Measurements from ENCODE around the gene HRNR. TPM values are rescaled to one million over a fixed set of nuclear protein-coding genes. Genes with fewer than 3 reads are reported as not detected.
A peak's percentile ranks its signal among the peaks of the same experiment; 100 is the strongest.
"Not testable (repeated sequence)": the region's sequence is repeated elsewhere in the genome, so short reads cannot be mapped to it uniquely, and the experiment has no call there.

Gene HRNR
- total RNA-seq: not detected
- long read RNA-seq: 0 reads

- intact Hi-C loops (cut with DNase I): no loop called here
- no peak for DNase-seq (ENCODE audit: low spot score)
Observed at GRCh38 chr1:152224093-152224492, at the start of gene HRNR. Gene HRNR (minus strand): TSS chr1:152224193. CDS start chr1:152223253, 940 bp downstream.

DNA sequence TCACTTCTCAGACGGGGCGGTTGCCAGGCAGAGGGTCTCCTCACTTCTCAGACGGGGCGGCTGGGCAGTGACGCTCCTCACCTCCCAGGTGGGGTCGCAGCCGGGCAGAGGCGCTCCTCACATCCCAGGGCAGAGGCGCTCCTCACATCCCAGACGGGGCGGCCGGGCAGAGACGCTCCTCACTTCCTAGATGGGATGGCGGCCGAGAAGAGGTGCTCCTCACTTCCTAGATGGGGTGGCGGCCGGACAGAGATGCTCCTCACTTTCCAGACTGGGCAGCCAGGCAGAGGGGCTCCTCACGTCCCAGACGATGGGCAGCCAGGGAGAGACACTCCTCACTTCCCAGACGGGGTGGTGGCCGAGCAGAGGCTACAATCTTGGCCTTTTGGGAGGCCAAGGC lies 32.4 kb upstream of the HRNR start:
- DNase-seq (ENCODE audit: low spot score); intact Hi-C loops (cut with DNase I): not testable (repeated sequence)

DNA sequence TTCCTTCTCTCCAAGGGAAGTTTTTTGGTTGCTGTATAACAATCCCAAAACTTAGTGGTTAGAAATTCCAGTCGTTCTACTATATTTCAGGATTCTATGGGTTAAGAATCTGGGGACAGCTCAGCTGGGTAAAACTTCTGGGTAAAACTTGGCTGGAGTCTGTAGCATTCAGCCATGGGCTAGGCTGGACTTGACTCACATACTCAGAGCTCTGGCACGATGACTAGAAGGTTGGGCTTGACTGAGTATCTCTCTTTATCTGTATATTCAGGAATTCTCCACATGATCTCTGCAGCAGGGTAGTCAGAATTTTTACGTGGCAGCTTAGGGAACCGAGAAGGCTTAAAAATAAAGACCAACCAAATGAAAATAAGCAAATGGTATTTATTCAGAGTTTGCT lies 28.2 kb upstream of the HRNR start:
- intact Hi-C loops (cut with DNase I): no loop called here
- DNase-seq (ENCODE audit: low spot score): no peak

DNA sequence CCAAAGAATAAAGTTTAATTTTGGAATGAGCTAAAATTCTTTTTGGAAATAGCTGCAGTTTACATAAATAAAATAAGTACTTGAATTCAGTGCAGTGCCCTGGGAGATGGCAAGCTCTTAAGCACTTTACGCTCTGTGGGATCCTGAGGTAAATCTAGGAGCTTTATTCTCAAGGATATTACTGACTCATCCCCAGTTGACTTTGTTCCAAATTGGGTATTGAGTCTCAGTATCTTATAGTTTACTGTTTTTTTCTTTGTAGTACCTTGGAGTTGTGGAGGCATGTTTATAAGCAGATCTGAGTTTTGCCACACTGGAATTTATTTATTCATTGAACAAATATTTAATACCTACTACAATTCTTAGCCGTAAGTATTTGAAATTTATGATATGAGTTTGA lies 27.4 kb upstream of the HRNR start:
- intact Hi-C loops (cut with DNase I): no loop called here
- DNase-seq (ENCODE audit: low spot score): no peak

DNA sequence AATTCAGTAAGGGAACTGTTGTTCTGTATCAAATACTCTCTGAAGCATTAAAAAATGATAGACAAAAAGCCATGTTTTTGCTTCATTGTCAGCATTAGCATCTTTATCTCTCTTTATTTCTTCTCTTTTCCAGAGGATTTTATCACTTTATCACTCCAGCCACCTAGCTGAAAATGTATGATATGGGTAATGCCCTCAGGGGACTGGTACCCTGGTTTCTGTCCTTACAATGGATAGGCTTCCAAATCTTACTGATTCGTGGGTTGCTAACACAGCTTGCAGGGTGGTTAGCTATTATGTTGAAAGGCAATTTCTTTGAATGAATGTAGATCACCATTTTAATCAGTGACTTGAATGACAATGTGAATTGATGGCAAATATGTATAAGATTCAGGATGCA lies 23.3 kb upstream of the HRNR start:
- intact Hi-C loops (cut with DNase I): no loop called here
- no peak for DNase-seq (ENCODE audit: low spot score)

- DNase-seq (ENCODE audit: low spot score): no peak
- intact Hi-C loops (cut with DNase I): no loop called here
Observed at GRCh38 chr1:152244576-152245273, 20.7 kb upstream of the HRNR start.

GRCh38 chr1:152237093-152237492 lies 13.1 kb upstream of the HRNR start:
- no peak for DNase-seq (ENCODE audit: low spot score)
- intact Hi-C loops (cut with DNase I): no loop called here

DNA sequence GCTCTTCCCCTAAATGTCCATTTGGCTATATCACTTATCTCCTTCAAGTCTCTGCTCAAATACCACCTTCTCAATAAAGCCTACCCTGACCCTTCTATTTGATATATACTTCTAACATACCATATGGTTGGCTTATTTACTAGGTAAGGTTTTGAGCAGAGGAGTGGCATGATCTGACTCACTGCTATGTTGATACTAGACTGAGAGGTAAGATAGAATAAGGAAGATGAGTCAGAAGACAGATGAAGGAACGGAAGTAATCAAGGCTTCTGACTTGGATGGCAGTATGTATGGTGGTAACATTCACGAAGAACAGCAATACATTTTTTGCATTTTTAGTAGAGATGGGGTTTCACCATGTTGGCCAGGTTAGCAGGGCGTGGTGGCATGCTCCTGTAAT lies 4.8 kb upstream of the HRNR start:
- no peak for DNase-seq (ENCODE audit: low spot score)
- intact Hi-C loops (cut with DNase I): no loop called here

GRCh38 chr1:152227310-152227928 lies 3.4 kb upstream of the HRNR start:
- intact Hi-C loops (cut with DNase I): no loop called here

DNA sequence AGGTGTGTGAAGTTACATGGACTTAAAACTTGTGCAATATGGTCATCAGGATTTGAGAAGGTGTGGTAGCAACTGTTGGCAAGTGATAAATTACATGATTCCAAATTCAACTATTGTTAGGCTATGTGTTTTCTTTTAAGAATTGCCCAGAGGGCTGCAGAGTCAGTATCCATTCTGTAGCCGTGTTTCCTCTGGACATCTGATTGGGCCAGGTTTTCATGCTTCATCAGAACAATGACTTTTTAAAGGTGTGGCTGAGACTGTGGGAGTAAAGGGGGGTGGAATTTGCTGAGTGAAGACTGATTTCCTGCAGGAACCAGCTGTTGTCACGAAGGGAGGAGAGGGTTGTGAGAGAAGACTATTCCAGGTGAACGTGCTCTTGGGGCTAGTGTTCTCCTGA lies 1.7 kb upstream of the HRNR start:
- intact Hi-C loops (cut with DNase I): no loop called here
- DNase-seq (ENCODE audit: low spot score): no peak

More at GRCh38 chr1:152227310-152227928, 3.4 kb upstream of the HRNR start:
- DNase-seq (ENCODE audit: low spot score): no peak

- DNase-seq (ENCODE audit: low spot score): no peak
- intact Hi-C loops (cut with DNase I): no loop called here
Observed at GRCh38 chr1:152220166-152221163, 3.5 kb downstream of the HRNR start.

- DNase-seq (ENCODE audit: low spot score); intact Hi-C loops (cut with DNase I): not testable (repeated sequence)
Observed at GRCh38 chr1:152219438-152219837, 4.6 kb downstream of the HRNR start.

DNA sequence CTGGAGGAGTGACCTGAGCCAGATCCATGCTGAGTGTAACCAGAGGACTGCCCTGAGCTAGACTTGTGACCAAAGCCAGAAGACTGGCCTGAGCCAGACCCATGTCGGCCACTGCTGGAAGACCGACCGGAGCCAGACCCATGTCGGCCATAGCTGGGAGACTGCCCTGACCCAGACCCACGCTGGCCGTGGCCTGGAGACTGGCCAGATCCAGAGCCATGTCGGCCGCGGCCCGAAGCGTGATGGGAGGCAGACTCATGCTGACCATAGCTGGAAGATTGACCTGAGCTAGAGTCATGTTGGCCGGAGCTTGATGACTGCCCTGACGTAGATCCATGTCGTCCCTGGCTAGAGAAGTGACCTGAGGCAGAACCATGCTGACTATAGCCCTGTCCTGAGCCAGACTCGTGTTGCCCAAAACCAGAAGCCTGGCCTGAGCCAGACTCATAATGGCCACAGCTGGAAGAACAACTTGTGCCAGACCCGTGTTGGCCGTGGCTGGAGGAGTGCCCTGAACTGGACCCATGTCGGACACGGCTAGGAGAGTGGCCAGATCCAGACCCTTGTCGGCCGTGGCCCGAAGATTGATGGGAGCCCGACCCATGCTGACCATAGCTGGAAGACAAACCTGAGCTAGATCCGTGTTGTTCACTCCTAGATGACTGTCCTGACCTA lies 5.1 kb downstream of the HRNR start:
- intact Hi-C loops (cut with DNase I): no loop called here
- DNase-seq (ENCODE audit: low spot score): no peak

- intact Hi-C loops (cut with DNase I): not testable (repeated sequence)
- DNase-seq (ENCODE audit: low spot score): peak; percentile 83
Observed at GRCh38 chr1:152215604-152216003, 8.4 kb downstream of the HRNR start.

- DNase-seq (ENCODE audit: low spot score); intact Hi-C loops (cut with DNase I): not testable (repeated sequence)
Observed at GRCh38 chr1:152214911-152215310, 9.1 kb downstream of the HRNR start.

DNA sequence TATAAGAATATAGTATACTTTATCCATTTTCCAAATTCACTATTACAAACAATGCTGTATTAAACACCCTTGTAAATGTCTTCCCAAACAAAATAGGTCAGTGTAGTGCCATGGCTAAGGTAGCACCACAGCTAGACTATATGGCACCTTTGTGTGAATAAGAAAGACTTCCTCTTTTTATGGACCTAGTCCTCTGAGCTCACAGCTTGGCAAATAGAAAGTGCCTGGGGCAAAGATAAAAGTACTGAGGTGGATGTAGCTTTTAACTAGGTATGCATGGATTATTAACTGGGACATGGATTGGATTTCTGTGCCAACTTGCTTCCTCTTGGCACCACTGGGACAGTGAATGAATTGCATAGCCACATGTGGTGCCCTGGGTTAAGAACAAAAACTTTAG lies 25.0 kb downstream of the HRNR start:
- no peak for DNase-seq (ENCODE audit: low spot score)
- intact Hi-C loops (cut with DNase I): no loop called here

DNA sequence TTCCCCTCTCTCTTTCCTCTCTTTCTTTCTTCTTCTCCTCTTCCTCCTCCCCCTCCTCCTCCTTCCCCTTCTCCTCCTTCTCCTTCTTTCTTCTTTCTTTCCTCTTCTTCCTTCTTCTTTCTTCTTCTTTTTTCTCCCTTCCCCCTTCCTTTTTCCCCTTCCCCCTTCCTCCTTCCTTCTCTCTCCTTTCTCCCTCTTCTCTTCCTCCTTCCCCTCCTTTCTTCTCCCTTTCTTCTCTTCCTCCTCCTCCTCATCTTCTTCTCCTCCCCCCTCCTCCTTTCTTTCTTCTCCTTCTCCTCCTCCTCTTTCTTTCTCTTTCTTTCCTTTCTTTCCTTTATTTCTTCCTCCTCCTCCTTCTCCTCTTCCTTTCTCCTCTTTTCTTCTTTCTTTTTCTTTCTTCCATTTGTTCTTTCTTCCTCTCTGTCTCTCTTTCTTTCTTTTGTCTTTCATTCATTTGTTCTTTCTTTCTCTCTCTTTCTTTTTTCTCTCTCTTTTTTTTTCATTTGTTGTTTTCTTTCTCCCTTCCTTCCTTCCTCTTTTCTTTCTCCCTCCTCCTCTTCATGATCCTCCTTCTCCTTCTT lies 26.5 kb downstream of the HRNR start:
- no peak for DNase-seq (ENCODE audit: low spot score)
- intact Hi-C loops (cut with DNase I): no loop called here

DNA sequence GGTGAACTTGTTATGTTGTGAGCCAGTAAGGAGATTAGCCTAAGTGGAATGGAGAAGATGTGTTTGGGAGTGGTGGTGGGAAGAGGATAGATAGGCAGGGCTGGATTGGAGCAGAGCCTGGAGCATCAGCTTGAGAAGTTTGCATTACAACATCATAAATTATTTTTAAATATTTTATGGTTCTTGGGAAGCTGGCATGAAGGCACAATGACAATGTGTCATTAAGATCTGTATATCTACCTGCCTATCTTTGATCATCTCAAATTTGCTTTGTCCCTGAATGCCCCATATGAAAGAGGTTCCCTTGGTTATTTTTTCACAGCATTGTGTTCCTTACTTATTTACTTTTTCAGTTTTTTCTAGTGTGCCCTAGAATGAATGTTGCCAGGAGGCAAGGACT lies 32.3 kb downstream of the HRNR start:
- no peak for DNase-seq (ENCODE audit: low spot score)
- intact Hi-C loops (cut with DNase I): loop anchor here (2.0 to 5.0 kb wide), 2 partner anchors 156 to 249 kb away; no protein-coding TSS in a partner anchor

DNA sequence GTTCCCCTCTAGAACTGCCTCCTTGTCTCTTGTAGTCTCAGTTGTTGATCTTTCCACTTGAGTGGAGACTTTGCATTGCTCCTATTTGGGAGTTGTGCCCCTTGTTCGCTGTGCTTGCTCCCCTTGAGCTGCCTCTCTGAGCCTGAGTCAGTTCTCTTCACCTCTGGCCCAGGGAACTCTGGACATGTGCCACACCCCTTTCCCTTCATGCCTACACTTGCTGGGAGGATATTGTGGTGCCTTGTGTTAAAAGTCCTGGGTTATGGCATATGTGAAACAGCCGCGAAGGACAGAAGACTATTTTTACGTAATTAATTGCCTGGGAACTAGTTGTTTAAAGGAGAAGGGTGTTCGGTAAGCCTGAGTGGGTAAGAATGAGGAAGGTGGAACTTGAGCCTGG lies 32.7 kb downstream of the HRNR start:
- intact Hi-C loops (cut with DNase I): loop anchor here (2.0 to 5.0 kb wide), 2 partner anchors 156 to 250 kb away; no protein-coding TSS in a partner anchor

More for the DNA sequence above, 32.7 kb downstream of the HRNR start:
- DNase-seq (ENCODE audit: low spot score): no peak

All from cardiac septum (tissue), 1 donor.